DND-41 (cell line): ENCODE data around the gene EBI3.

ENCODE experiments used
- EZH2 ChIP-seq: IDR thresholded peaks from 3 replicates; pipeline ENCODE4 v1.6.1; 2012; ENCODE audit warnings: borderline replicate concordance, low read depth, mild to moderate bottlenecking, moderate library complexity, low read length, inconsistent platforms; ENCODE audit not compliant: severe bottlenecking
- TF ChIP-seq, protein P1 (sequence below): IDR thresholded peaks from 2 replicates; pipeline ENCODE4 v1.5.1; 2012; ENCODE audit warnings: borderline replicate concordance, low read length, moderate library complexity, mild to moderate bottlenecking; ENCODE audit not compliant: poor library complexity, severe bottlenecking; ENCODE audit errors: extremely low read depth

DNA sequence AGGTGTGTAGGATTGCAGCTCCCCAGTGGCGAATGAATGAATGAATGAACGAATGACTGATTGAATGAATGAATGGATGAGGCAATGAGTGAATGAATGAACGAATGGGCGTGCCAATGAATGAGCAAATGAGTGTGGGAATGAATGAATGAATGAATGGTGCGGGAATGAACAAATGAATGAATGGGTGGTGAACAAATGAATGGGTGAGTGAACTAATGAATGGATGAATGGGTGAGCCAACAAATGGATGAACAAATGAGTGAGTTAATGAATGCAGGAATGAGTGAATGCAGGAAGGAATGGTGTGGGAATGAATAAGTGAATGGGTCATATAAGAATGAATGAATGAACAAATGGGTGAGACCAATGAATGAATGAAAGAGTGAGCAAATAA is 32.1 kb upstream of the EBI3 start:
- TF ChIP-seq, protein P1, sequence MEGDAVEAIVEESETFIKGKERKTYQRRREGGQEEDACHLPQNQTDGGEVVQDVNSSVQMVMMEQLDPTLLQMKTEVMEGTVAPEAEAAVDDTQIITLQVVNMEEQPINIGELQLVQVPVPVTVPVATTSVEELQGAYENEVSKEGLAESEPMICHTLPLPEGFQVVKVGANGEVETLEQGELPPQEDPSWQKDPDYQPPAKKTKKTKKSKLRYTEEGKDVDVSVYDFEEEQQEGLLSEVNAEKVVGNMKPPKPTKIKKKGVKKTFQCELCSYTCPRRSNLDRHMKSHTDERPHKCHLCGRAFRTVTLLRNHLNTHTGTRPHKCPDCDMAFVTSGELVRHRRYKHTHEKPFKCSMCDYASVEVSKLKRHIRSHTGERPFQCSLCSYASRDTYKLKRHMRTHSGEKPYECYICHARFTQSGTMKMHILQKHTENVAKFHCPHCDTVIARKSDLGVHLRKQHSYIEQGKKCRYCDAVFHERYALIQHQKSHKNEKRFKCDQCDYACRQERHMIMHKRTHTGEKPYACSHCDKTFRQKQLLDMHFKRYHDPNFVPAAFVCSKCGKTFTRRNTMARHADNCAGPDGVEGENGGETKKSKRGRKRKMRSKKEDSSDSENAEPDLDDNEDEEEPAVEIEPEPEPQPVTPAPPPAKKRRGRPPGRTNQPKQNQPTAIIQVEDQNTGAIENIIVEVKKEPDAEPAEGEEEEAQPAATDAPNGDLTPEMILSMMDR: no peak
- TF ChIP-seq EZH2: no peak
